A549 (cell line): ENCODE results near the gene SLC39A2. TPM values are rescaled to one million over a fixed set of nuclear protein-coding genes. Genes with fewer than 3 reads are reported as not detected.
A peak's percentile ranks its signal among the peaks of the same experiment; 100 is the strongest.
"Not testable (repeated sequence)": the region's sequence is repeated elsewhere in the genome, so short reads cannot be mapped to it uniquely, and the experiment has no call there.

ENCODE experiments used
- ATAC-seq, 2 experiments: fragments of 200-7000 bp in 1 of 2; fragments of >200 bp in 1 of 2; cut with Nextera tagmentation in 1 of 2; cut with Tn5 transposase in 1 of 2; 3 replicates each; pipeline versions ENCODE4 v1.8.0 to v1.9.1; 2018 to 2020; ENCODE audit warnings: mild to moderate bottlenecking in 1 of 2, moderate library complexity in 1 of 2
- CTCF ChIA-PET: fragments of 300-600 bp; sonication (Branson Sonifier 250); formaldehyde crosslinking; extraction: SDS; loops from one replicate; lab custom pipeline; 2021; ENCODE audit warnings: antibody characterized with exemption, inconsistent platforms; lab: Yijun Ruan, JAX
- POLR2A ChIA-PET: fragments of 350-600 bp; formaldehyde crosslinking; extraction: SDS; loops from one replicate; lab custom pipeline; 2021; ENCODE audit warnings: antibody characterized with exemption, inconsistent platforms; lab: Yijun Ruan, JAX
- DNase-seq, 2 experiments: peaks; one replicate each; pipeline versions ENCODE4 v3.0.0 to v3.0.0-alpha.2; 2011 to 2016; ENCODE audit warnings: low read depth in 1 of 2, low spot score in 1 of 2
- FAIRE-seq: peaks from 2 replicates; lab custom pipeline; 2011; peaks lifted over from hg19 to GRCh38; lab: Jason Lieb, UNC
- H3K27ac ChIP-seq, 2 experiments: fragments of >200 bp; sonication (Bioruptor Twin); formaldehyde crosslinking; 3 replicates each; pipeline ENCODE4 v1.5.1; 2016 to 2017
- H3K4me1 ChIP-seq: fragments of >200 bp; sonication (Bioruptor Twin); formaldehyde crosslinking; 3 replicates; pipeline ENCODE4 v1.6.1; 2016
- H3K4me2 ChIP-seq: fragments of >200 bp; sonication (Bioruptor Twin); formaldehyde crosslinking; 3 replicates; pipeline ENCODE4 v1.6.1; 2016
- H3K4me3 ChIP-seq: fragments of >200 bp; sonication (Bioruptor Twin); formaldehyde crosslinking; 3 replicates; pipeline ENCODE4 v1.5.1; 2016
- H3K9me3 ChIP-seq: fragments of >200 bp; sonication (Bioruptor Twin); formaldehyde crosslinking; 3 replicates; pipeline ENCODE4 v1.6.1; 2016
- ATOH8 ChIP-seq: fragments of 250-450 bp; sonication (Bioruptor Pico); IDR thresholded peaks from 2 replicates; pipeline ENCODE4 v1.5.0; 2020; ENCODE audit warnings: low read depth, mild to moderate bottlenecking, moderate library complexity
- E2F6 ChIP-seq: IDR thresholded peaks from 2 replicates; pipeline ENCODE4 v1.6.1; 2012; ENCODE audit warnings: low read depth, borderline replicate concordance
- FOSB ChIP-seq: fragments of 250-450 bp; sonication (Bioruptor Pico); IDR thresholded peaks from 2 replicates; pipeline ENCODE4 v1.5.0; 2020; ENCODE audit warnings: mild to moderate bottlenecking, moderate library complexity
- FOXS1 ChIP-seq: fragments of 250-450 bp; sonication (Bioruptor Pico); IDR thresholded peaks from 2 replicates; pipeline ENCODE4 v1.5.0; 2020; ENCODE audit warnings: mild to moderate bottlenecking, moderate library complexity
- HEYL ChIP-seq: fragments of 250-450 bp; sonication (Bioruptor Pico); IDR thresholded peaks from 2 replicates; pipeline ENCODE4 v1.8.0; 2021; ENCODE audit warnings: mild to moderate bottlenecking, moderate library complexity
- HOXB13 ChIP-seq: fragments of 250-450 bp; sonication (Bioruptor Pico); IDR thresholded peaks from 2 replicates; pipeline ENCODE4 v1.5.0; 2020; ENCODE audit warnings: low read depth, mild to moderate bottlenecking, moderate library complexity
- NPAS2 ChIP-seq: fragments of 250-450 bp; sonication (Bioruptor Pico); IDR thresholded peaks from 2 replicates; pipeline ENCODE4 v1.8.0; 2022; ENCODE audit warnings: mild to moderate bottlenecking, moderate library complexity, borderline replicate concordance
- NR3C1 ChIP-seq: fragments of >200 bp; sonication (Bioruptor Twin); formaldehyde crosslinking; IDR thresholded peaks from 3 replicates; pipeline ENCODE4 v1.6.1; 2017
- POLR2A ChIP-seq: IDR thresholded peaks from 2 replicates; pipeline ENCODE4 v1.6.1; 2012; ENCODE audit warnings: mild to moderate bottlenecking, low read length
- RAD21 ChIP-seq, 2 experiments: fragments of >200 bp in 1 of 2; sonication (Bioruptor Twin) in 1 of 2; formaldehyde crosslinking in 1 of 2; IDR thresholded peaks in 1 of 2; conservative IDR thresholded peaks in 1 of 2; 2 replicates in 1 of 2; 3 replicates in 1 of 2; pipeline ENCODE4 v1.6.1; 2012 to 2018; ENCODE audit warnings: inconsistent platforms in 1 of 2
- RARB ChIP-seq: fragments of 250-450 bp; sonication (Bioruptor Pico); IDR thresholded peaks from 2 replicates; pipeline ENCODE4 v1.8.0; 2021; ENCODE audit warnings: mild to moderate bottlenecking, moderate library complexity
- RNF2 ChIP-seq: fragments of 200-600 bp; sonication (generic); IDR thresholded peaks from 2 replicates; pipeline ENCODE4 v1.6.1; 2016; ENCODE audit warnings: low read depth, mild to moderate bottlenecking, antibody characterized with exemption, moderate library complexity, borderline replicate concordance
- TFCP2L1 ChIP-seq: fragments of 250-450 bp; sonication (Bioruptor Pico); IDR thresholded peaks from 2 replicates; pipeline ENCODE4 v1.5.0; 2021; ENCODE audit warnings: mild to moderate bottlenecking
- WGBS: methylation state at CpG from one replicate; pipeline ENCODE4 v1.1.6; 2017; ENCODE audit errors: missing lambda C conversion rate; 5-methylcytosine and 5-hydroxymethylcytosine counted together
- polyA plus RNA-seq, 4 experiments: library from polyadenylated mRNA; depleted of rRNA in 3 of 4; stranded (reverse); fragments of >200 nt; fragmentation: RNase III in 1 of 4; extraction: RNeasy Plus Mini Kit Qiagen cat#74134 plus additional on column Dnase treatment in 1 of 4; gene quantifications; 2 replicates in 3 of 4; 3 replicates in 1 of 4; pipeline ENCODE4 v1.2.3, GENCODE V29; 2011 to 2017
- TF ChIP-seq, protein P1 (sequence below): fragments of 150-350 bp; IDR thresholded peaks from 2 replicates; pipeline ENCODE4 v1.6.1; 2014; ENCODE audit warnings: low read depth, mild to moderate bottlenecking, low read length
- TF ChIP-seq, protein P2 (sequence below): fragments of >200 bp; sonication (Bioruptor Twin); formaldehyde crosslinking; IDR thresholded peaks from 3 replicates; pipeline ENCODE4 v1.5.1; 2016
- TF ChIP-seq, protein P3 (sequence below): IDR thresholded peaks from 2 replicates; pipeline ENCODE4 v1.6.1; 2012

SLC39A2 gene
- polyA plus RNA-seq, 2 of the 4 experiments (the other 2 are of a cell fraction): not detected

- TF ChIP-seq NR3C1: no peak
Measured at GRCh38 chr14:21039585-21040369, 40.7 kb downstream of the SLC39A2 start (continued).

- TF ChIP-seq RAD21 (conservative IDR thresholded peaks at IDR 0.05 in 1 of 2, IDR thresholded peaks at IDR 0.05 in 1 of 2) (no peak), ATOH8 (CRISPR knock-in tag) (no peak), TFCP2L1 (CRISPR knock-in tag) (no peak), E2F6 (no peak), FOSB (CRISPR knock-in tag) (no peak), RNF2 (no peak), HOXB13 (CRISPR knock-in tag) (no peak), RARB (CRISPR knock-in tag) (no peak), NPAS2 (CRISPR knock-in tag) (no peak), HEYL (CRISPR knock-in tag) (no peak), FOXS1 (CRISPR knock-in tag) (no peak), POLR2A (no peak)
- TF ChIP-seq, protein P1, sequence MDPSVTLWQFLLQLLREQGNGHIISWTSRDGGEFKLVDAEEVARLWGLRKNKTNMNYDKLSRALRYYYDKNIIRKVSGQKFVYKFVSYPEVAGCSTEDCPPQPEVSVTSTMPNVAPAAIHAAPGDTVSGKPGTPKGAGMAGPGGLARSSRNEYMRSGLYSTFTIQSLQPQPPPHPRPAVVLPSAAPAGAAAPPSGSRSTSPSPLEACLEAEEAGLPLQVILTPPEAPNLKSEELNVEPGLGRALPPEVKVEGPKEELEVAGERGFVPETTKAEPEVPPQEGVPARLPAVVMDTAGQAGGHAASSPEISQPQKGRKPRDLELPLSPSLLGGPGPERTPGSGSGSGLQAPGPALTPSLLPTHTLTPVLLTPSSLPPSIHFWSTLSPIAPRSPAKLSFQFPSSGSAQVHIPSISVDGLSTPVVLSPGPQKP: no peak
- TF ChIP-seq, protein P2, sequence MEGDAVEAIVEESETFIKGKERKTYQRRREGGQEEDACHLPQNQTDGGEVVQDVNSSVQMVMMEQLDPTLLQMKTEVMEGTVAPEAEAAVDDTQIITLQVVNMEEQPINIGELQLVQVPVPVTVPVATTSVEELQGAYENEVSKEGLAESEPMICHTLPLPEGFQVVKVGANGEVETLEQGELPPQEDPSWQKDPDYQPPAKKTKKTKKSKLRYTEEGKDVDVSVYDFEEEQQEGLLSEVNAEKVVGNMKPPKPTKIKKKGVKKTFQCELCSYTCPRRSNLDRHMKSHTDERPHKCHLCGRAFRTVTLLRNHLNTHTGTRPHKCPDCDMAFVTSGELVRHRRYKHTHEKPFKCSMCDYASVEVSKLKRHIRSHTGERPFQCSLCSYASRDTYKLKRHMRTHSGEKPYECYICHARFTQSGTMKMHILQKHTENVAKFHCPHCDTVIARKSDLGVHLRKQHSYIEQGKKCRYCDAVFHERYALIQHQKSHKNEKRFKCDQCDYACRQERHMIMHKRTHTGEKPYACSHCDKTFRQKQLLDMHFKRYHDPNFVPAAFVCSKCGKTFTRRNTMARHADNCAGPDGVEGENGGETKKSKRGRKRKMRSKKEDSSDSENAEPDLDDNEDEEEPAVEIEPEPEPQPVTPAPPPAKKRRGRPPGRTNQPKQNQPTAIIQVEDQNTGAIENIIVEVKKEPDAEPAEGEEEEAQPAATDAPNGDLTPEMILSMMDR: no peak
- TF ChIP-seq, protein P3, sequence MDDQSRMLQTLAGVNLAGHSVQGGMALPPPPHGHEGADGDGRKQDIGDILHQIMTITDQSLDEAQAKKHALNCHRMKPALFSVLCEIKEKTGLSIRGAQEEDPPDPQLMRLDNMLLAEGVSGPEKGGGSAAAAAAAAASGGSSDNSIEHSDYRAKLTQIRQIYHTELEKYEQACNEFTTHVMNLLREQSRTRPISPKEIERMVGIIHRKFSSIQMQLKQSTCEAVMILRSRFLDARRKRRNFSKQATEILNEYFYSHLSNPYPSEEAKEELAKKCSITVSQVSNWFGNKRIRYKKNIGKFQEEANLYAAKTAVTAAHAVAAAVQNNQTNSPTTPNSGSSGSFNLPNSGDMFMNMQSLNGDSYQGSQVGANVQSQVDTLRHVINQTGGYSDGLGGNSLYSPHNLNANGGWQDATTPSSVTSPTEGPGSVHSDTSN: no peak
- Histone ChIP-seq H3K9me3 (no peaks in the 10 kb centered on the region), H3K4me2 (no peak overlapping the region), H3K4me1 (no peaks in the 10 kb centered on the region), H3K4me3 (no peak overlapping the region), H3K27ac (no peak overlapping the region)
- DNase-seq (no peak), FAIRE-seq (no peak), ATAC-seq (peak in 1 of 2 experiments; percentile 17; a peak in 3 of 6 replicates)
- WGBS: 55% methylated on average over 8 of the region's 8 CpGs
- POLR2A ChIA-PET: interaction anchor here (1.4 kb wide), 1 partner anchor 26 kb away, joined by 5 read pairs; no protein-coding TSS in a partner anchor
- CTCF ChIA-PET: interaction anchor here (0.6 to 7.3 kb wide), 49 partner anchors 8 to 1114 kb away, joined by 3 to 323 read pairs (median 5); partner anchors contain the start of genes ARHGEF40, NDRG2, RNASE8 and TPPP2
Measured at GRCh38 chr14:21040370-21040925, 41.4 kb downstream of the SLC39A2 start.

- POLR2A ChIA-PET, H3K4me1 ChIP-seq, H3K4me3 ChIP-seq, ATAC-seq, H3K9me3 ChIP-seq, H3K4me2 ChIP-seq, H3K27ac ChIP-seq, FAIRE-seq, DNase-seq: not testable (repeated sequence)
- CTCF ChIA-PET: interaction anchor here (0.8 to 7.3 kb wide), 31 partner anchors 8 to 349 kb away, joined by 3 to 323 read pairs (median 8); partner anchors contain the start of genes NDRG2, RNASE8 and TPPP2
- 58% methylated on average over 3 of the region's 3 CpGs for WGBS
Measured at GRCh38 chr14:21040941-21041340, 41.8 kb downstream of the SLC39A2 start.
